AG09319 (cell line): ENCODE results near the gene IFITM5.
"Not testable (repeated sequence)": the region's sequence is repeated elsewhere in the genome, so short reads cannot be mapped to it uniquely, and the experiment has no call there.

Experiments
- DNase-seq: peaks from one replicate; pipeline ENCODE4 v3.0.0-alpha.2; 2010; ENCODE audit warnings: low read depth; ENCODE audit errors: extremely low read depth
- TF ChIP-seq, protein P1 (sequence below): IDR thresholded peaks from 2 replicates; pipeline ENCODE4 v1.5.1; 2011; ENCODE audit warnings: low read depth, mild to moderate bottlenecking, inconsistent platforms, low read length, moderate library complexity

IFITM5 gene

DNA sequence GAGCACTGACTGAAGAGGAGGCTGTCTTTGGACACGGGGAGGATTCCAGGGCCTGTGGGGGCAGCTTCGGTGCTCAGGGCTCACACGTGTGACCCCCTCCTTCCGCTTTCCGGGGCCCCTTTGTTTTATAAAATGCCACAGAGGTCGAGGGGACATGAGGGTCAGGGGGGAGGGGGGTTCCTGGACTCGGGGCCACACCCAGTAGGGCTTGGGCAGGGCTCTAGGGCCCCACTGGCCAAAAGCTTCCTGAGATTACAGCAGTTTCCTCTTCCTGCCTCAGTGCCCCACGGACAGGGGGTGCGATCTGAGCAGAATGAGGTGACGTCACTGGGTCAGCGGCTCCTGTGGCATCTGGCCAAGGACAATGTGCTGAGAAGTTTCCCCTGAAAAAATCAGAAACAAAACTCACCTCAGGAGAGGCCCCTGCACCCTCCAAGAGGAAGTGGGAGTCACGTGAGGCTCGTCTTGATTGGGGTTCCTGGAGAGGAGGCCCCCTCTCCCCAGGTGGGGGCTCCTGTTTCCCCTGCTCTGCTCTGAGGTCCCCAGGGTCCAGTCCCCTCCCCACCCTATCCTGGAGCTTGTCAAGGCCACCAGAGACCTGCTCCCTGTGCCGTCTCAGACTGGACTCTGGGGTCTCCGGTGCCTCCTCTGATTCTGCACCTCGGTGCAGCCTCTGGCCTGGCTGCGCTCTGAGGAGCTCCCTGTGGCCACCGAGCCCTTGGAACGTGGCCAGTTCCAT, 27.7 kb upstream of the IFITM5 start:
- TF ChIP-seq, protein P1, sequence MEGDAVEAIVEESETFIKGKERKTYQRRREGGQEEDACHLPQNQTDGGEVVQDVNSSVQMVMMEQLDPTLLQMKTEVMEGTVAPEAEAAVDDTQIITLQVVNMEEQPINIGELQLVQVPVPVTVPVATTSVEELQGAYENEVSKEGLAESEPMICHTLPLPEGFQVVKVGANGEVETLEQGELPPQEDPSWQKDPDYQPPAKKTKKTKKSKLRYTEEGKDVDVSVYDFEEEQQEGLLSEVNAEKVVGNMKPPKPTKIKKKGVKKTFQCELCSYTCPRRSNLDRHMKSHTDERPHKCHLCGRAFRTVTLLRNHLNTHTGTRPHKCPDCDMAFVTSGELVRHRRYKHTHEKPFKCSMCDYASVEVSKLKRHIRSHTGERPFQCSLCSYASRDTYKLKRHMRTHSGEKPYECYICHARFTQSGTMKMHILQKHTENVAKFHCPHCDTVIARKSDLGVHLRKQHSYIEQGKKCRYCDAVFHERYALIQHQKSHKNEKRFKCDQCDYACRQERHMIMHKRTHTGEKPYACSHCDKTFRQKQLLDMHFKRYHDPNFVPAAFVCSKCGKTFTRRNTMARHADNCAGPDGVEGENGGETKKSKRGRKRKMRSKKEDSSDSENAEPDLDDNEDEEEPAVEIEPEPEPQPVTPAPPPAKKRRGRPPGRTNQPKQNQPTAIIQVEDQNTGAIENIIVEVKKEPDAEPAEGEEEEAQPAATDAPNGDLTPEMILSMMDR, result no peak
- no peak for DNase-seq

DNA sequence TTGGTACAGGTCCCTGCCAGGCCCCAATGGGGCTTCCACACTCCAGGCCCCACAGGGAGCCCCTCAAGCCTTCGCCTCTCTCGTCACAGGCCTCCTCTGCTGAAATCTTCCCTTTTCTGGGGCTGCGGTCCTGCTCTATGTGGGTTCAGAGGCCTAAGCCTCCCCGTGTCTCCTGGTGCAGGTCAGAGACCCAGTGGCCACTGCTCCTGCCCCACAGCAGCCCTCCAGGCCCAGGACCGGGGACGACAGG, 27.2 kb upstream of the IFITM5 start:
- no peak for DNase-seq
- TF ChIP-seq, protein P1, result no peak

DNA sequence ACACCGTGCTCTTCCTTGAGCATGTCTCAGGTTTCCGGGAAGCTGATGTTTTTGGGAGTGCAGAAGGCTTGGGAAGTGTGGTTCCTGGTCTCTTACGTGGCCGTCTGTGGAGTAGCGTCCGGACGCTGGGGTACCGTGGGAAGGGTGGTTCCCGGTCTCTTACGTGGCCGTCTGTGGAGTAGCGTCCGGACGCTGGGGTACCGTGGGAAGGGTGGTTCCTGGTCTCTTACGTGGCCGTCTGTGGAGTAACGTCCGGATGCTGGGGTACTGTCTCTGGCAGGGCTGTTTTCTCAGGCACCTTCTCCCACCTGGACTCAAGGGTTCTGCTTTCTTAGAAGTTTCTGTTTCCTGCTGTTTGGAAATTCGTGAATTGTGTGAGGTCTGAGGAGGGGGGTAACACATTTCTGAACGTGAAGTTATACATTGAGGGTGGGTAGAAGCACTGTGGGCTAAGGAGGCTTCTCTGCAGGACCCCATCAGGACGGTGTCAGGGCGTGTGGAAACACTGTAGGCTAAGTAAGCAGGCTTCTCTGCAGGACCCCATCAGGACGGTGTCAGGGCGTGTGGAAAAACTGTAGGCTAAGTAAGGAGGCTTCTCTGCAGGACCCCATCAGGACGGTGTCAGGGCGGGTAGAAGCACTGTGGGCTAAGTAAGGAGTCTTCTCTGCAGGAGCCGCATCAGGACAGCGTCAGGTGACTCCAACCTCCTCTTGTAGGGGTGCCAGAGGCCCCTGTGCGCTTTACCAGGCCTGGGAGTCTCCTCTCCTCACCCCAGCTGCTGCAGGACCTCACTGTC, 26.7 kb upstream of the IFITM5 start:
- TF ChIP-seq, protein P1, result no peak
- no peak for DNase-seq

DNA sequence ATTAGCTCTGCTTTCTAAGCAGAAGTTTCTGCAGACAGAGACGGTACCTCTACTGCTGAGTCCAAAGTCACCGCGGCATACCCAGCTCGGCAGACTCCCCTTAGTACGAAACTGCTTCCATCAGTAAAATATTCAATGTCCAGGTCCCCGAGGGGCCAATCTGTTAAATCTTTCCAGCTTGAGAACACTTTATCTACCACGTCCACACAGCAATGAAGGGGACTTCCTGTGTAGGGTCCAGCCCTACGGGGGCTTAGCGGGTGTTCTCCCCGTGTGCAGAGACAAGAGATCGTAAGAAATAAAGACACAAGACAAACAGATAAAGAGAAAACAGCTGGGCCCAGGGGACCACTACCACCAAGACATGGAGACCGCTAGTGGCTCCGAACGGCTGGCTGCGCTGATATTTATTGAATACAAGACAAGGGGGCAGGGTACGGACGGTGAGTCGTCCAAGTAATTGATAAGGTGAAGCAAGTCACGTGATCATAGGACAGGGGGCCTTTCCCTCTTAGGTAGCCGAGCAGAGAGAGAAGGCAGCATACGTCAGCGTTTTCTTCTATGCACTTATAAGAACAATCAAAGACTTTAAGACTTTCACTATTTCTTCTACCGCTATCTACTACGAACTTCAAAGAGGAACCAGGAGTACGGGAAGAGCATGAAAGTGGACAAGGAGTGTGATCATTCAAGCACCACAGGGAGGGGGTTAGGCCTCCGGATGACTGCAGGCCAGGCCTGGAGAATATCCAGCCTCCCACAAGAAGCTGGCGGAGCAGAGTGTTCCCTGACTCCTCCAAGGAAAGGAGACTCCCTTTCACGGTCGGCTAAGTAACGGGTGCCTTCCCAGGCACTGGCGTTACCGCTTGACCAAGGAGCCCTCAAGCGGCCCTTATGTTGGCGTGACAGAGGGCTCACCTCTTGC, 25.5 kb upstream of the IFITM5 start:
- DNase-seq, result not testable (repeated sequence)

DNA sequence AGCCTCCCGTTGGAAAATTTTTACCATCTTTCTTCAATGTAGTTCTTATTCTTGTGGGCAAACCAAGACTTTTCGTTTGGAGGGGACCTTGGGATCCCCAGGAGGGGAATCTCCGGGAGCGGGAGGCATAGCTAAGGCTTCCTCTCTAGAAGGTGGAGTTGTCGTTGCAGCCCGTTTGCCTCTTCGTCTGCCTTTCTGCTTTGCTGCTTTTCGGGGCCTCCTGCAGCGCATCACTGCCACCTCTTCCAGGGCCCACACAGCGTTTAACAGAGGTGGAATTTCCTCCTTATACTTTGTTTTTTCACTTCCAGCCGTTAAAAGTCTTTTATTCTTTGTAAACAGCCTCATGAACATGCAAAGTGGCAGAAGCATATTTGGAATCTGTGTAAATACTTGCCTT, 24.8 kb upstream of the IFITM5 start:
- DNase-seq, result no peak
- TF ChIP-seq, protein P1, result no peak

DNA sequence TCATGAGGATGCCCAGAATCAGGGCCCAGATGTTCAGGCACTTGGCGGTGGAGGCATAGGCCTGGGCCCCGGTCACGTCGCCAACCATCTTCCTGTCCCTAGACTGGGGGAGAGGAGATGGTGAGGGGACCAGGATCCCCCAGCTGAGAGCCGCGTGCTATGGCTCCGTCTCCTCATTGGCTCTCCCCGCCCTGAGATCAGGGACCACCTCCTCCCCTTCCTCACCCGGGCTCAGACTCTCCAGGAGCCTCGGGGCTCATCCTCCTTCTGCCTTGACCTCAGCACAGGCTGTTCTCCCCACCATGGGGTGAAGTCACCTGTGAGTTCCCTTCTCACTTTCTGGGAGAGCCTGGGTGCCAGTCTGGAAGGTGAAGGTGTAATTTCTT, 20.6 kb upstream of the IFITM5 start:
- DNase-seq, result not testable (repeated sequence)

DNA sequence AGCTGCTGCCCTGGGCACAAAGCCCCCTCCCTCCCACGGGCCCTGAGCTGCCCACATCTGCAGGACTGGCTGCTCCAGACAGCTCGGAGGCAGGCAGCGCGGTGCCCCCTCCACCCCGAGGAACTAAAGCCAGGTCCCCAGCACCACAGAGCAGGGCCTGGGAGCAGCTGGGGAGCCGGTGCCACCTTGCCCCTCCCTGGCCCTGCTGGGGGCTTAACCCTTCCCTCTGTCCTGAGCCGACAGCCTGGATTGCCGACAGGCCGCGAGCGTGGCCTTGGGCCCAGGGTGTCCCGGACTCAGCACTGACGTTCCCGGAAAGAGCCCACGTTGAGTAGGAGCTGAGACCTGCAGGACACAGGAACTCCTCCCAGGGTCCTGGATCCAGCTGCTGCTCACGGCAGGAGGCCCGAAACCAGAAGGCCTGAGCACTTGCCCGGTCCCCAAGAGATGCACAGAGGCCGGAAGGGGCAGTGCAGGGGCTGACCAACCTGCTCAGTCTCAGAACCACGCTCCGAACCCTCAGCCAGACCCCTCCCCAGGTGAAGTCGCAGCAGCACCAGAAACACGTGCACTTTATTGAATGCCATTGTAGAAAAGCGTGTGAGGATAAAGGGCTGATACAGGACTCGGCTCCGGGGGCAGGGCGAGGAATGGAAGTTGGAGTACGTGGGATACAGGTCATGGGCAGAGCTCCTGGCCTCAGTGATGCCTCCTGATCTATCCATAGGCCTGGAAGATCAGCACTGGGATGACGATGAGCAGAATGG, 20.0 kb upstream of the IFITM5 start:
- DNase-seq, result not testable (repeated sequence)

DNA sequence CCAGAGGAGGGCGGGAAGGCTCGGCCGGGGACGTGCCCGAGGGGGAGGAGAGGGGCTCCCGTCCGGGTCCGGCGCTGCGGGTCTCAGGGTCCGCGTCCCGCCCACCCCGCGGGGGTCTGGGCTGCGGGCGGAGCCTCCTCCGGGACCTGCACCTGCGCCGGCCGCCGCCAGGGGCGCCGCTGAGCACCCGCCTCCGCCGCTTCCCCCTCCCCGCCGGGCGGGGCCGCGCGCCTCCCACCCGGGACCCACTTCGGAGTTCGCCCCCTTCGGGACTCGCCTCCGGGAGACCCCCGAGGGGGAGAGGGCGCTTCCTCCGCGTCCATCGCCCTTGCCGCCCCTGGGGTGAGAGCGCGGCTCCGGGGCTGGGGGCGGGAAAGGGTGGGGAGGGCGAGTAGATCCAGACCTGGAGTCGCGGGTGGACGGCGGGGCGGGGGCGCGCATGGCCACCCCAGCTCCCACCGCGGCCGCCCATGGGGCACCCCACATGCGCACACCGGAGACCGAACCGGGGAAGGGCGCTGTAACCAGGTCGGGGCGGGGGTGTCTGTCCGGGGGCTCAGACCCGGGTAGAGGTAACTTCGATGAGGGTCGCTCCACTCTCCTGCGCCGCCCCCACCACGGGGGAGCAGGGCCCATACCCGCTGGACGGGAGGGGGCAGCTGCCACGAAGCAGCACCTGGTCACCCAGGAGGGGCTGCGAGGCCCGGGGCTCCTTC, 19.2 kb upstream of the IFITM5 start:
- not testable (repeated sequence) for DNase-seq

DNA sequence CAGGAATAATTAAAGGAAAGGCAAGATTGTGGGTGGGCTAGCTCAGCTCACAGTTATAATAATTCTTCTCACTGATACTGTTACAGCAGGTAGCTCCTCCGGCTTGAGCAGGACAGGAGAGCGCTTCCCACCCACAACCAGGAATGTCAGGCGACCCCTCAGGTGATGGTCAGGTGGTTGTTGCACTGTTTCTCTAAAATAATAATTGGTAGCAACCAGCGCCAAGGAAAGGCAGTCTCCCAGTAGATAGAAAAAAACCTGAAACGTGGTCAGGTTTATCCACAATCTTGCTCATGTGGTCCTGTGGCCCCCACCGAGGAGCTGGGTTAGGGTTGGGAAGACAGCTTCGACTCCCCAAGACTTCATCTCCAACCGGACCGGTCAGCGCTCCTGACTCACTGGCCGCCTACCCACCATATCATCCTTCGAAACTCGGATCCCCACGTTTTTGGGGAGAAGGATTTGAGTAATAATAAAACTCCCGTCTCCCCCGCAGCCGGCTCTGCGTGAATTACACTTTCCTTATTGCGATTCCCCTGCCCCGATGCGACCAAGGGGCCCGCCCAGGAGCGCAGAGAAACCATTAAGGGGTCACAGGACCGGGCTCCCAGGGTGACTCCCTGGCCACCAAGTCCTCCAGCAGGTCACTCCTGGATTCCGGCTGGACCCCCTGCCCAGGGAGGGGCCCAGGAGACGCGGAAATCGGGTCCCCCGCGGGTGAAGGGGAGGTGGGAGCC, 18.5 kb upstream of the IFITM5 start:
- not testable (repeated sequence) for DNase-seq
